COLO668 (cell line): ENCODE data around the gene ACOXL.

Experiments
- DNase-seq: peaks from one replicate; lab custom pipeline; 2025; ENCODE audit not compliant: unreplicated experiment; lab: John Stamatoyannopoulos, UW

Gene ACOXL

DNA sequence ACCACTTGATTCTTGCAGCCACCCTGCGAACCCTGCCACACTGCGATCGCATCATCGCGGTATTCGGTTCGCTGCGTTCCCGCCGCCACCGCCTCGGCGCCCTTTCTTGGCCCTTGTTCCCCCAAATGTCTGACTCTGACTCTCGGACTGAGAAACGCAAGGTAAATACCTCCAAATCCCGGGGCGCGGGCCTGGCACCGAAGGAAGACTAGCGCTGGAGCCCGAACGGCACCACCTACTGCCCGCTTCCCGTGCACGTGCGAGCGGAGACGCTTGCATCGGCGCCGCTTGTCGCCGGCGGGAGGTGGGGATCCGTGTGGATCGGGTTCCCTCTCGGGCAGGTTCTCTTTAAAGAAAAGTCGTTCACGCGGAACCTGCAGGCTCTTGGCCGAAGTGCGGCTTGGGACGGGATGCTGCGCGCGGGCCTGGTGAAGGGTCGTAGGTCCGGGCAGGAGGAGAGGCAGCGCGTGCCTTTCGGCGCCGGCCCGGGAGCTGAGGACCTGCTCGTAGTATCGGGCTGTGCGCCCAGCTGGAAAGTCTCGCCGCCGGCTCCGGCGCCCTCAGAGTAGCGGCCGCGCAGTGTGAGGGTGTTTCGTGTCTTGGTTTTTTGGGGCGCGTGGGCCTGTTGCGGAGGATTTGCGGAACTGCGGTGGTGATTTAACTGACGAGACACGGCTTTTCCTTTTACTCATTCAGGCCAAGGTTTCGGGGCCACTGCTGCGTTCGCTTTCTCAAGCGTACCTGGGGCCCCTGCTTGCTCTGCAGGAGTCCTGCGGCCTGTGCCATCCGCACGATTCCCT lies 388.9 kb downstream of the ACOXL start:
- DNase-seq = peak; percentile 79

DNA sequence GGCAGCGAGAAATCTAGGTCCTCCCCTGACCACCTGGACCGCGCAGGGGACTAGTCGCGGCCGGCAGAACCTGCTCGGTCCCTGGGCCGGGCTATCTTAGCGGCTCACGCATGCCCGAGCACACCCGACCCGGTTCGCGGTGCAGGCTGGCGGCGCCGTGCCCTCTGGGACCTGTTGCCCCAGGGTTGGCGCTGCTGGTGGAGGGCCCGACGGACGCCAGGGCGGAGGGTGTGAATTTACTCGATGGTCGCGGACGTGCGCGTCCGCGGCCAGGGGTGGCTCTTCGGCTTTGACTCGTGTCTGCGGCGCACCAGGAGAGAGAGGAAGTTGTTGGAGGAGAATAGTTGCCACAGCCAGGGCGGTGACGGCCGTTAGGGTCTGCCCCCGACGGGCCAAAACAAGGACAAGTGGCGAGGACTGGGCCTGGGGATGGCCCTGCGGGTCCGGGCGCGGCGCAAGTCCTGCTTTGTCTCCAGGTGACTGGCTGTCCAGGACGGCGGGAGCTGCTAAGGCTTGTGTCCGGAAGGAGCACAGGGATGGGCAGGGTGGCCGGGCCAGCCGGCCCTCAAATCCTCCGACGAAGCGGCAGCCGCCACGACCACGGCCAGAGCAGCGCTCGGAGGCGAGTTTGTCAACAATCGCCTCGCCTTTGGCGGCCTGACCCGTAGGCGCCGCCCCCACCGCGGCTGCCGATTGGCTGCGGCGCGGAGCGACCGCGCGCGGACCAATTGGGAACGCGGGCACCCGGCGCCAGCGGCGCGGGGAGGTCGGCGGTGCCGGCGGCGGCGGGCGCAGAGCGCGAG lies 389.7 kb downstream of the ACOXL start:
- peak; percentile 97 for DNase-seq

DNA sequence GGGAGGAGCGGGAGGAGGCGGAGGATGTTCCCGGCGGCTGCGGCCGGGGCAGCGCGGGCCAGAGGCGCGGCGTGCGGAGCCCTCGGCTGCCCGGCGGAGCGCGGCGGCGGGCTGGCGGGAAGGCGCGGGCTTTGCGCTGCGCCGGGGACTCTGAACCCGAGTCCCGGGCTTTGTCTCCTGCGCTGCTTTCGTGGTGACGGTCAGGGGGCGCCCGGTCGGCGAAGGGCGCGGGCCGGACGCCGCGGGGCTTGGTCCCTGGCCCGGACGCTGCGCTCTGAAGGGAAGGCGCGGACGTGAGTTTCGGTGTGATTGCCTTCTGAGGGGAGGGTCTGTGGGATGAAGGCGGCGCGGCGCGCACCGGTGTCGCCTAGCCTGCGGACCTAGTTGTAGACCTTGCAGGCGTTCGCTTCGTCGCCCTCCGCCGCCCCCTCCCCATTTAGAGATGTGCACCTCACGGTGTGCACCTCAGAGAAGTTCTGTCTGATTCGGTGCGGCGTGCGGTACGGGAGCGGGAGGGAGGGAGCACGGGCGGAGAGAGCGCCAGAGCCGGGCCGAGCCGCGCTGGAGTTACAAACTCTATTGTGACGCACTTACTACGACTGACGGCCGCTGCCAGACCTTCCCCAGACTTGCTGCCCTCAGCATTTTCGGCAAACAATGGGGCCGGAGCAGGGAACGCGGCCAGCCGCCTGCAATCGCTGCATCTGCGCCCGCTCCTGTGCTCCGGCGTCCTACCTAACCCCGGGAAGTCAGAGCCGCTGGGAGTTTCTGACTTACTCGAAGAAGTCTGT lies 390.5 kb downstream of the ACOXL start:
- peak; percentile 72 for DNase-seq

DNA sequence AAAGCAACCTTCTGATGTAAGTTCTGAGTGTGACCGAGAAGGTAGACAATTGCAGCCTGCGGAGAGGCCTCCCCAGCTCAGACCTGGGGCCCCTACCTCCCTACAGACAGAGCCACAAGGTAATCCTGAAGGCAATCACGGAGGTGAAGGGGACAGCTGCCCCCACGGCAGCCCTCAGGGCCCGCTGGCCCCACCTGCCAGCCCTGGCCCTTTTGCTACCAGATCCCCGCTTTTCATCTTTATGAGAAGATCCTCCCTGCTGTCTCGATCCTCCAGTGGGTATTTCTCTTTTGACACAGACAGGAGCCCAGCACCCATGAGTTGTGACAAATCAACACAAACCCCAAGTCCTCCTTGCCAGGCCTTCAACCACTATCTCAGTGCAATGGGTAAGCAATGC lies 391.4 kb downstream of the ACOXL start:
- DNase-seq = no peak

DNA sequence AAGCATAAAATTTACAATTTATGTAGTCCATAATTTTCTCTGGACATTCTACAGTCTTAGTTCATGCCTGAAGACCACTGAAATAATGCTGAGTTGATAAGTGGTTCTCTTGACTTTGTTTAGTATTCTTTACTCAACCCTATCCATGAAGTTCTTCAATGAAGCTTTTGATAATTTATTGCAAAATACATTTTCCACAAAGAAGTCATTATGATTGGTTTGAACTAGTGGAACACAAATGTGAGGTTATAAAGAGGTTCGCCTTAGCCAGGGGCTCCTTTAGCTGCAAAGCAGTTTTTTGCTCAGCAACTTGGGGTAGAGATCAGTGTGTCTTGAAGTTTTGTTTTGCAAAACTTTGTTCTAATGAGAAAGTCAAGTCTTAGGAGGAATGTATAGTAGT lies 394.2 kb downstream of the ACOXL start:
- DNase-seq = no peak

DNA sequence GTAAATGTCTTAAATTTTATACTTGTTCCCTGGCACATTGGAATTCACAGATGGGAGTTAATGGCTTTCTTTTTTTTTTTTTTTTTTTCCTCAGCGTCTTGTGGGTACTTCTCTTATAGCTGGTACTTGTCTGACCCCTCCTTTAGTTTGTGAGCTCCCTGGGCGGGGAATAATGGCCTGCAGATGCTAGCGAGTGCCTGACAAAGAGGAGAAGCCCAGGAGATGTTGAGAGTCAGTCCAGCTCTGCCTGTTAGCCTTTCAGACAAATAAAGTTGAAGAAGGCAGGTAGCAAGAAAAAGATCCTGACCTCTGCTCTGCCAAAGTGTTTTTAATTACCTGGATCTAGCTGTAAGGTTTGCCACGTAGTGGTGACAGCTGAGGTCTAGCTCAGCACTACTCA lies 395.0 kb downstream of the ACOXL start:
- no peak for DNase-seq

DNA sequence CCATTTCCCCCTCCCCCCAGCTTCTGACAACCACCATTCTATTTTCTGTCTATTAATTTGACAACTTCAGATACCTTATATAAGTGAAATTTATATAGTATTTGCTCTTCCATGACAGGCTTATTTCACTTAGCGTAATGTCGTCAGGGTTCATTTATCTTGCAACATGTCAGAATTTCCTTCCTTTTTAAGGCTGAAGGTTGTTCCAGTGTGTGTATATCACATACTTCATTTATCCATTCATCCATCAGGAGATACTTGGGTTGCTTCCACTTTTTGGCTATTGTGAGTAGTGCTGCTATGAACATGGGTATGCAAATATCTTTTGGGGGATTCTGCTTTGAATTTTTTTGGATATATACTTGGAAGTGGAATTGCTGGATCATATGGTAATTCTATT lies 395.7 kb downstream of the ACOXL start:
- DNase-seq = no peak

DNA sequence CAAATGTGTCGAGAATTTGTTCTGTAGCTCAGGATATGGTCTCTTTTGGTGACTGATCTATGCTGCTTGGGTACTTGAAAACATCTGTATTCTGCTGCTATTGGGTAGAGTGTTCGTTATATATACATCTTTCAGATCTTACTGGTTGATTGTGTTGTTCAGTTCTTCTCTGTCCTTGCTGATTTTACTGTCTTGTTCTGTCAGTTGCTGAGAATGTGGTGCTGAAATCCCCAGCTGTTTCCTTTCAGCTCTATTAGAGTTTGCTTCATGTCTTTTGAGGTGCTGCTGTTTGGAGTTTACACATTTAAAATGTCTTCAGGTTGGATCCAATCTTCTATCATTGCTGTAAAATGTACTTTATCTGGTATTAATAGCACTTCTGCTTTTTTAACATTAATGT lies 401.2 kb downstream of the ACOXL start:
- no peak for DNase-seq

DNA sequence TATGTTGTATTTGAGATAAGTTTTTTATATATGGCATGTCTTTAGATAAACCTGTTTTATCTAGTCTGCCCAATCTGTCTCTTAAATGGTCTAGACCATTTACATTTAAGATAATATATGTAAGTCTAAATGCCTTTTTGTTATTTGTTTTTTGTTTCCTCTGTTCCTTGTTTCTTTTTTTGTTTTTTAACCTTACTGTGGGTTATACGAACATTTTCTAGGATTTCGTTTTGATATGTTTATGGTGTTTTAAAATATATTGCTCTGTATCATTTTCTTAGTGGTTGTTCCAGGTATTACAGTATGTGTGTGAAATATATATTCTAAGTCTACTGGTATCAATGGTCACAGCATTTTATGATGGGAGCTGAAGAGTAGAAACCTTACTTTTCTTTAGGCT lies 401.7 kb downstream of the ACOXL start:
- DNase-seq = no peak

DNA sequence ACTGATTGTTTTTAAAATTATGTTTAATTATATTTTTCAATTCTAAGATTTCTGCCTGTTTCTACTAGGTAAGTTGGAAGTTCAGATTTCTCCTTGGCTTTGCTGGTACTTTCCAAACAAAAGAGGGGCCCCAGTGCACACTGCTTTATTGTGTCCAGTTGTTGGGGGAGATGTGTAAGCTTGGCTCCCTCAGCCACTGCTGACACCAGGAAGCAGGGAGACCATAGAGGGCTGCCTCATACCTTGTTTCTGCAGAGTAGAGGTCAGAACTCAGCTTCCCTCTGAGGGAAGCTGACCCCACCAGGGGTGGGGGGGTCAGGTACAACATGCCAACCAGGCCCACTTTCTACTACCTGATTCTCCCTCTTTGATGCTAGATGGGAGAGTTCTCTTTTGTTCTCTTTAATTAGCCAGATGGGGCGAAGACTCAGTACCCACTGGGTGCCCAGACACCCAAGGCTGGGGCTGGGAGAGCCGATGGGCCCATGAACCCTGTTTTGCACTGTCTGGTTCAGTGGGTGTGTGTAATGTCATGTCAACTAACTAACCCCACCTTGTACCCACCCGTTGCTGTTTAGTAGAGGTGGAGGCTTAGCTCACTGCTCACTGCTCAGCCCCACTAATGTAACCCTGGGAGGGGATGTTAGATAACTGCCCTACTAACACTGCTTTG lies 403.0 kb downstream of the ACOXL start:
- DNase-seq = no peak

DNA sequence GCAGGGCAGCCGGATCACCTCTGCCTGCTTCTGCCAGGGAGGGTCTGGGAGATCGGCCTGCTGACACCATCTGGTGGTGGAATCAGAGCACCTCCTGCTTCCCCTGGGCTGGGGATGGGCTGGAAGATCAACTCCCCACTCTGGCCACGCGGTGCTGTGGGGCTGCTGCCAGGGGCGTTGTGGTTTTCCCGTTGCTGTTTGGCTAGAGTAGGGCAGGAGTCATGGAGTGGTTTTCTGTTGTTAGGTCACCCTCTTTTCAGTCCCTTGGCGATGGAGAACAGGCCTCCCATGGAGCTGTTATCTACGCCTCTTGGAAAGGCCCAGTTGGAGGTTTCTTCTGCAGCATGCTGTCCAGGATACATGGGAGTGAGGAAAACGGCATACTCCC lies 403.5 kb downstream of the ACOXL start:
- DNase-seq = peak; percentile 19

DNA sequence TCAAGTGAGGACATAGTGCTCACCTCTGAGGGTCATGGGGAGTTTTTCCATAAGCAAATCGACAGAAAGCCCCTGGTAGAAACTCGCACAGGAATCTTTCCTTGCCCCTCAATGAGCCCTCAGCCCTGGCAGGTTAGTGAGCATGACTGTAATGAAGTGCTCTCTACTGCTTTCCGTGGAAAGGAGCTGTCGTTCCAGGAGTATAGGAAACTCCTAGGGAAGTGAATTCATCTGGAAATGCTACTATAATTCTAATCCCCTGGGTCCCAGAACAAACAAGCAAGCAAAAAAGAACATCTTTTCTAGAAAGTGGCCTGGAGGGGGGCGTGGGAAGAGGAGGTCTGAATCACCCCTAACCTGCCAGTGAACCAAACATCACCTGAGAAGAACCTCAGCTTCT lies 406.5 kb downstream of the ACOXL start:
- no peak for DNase-seq

DNA sequence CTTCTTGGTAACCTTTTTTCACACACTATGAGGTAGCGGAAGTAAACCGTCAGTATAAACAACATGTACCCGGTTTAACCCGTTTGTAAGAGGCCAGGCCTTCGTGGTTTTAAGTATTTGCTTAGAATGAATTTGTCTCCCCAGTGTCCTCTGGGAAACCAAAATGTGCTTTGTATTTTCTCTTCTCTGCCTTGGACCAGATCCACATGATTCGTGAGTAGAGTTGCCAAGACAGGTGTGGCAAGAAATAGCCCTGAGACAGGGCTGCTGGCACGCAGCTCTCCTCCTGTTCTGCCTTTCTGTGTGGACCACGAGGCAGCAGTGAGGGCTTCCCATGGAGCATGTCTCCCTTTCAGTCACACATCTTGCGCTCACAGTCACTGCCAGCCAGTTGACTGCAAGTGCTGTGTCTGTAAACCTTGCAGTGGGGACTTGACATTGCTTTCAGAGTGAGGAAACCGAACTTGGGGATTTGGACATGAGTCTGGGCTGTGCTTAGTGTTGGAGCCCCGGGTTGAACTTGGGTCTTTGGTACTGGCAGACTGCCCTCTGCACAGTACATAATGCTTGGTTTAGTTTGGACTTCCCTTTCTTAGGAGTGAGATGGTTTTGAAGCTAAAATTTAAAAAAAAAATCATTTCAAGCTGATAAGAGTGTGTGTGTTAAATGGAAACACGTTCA lies 407.4 kb downstream of the ACOXL start:
- no peak for DNase-seq

DNA sequence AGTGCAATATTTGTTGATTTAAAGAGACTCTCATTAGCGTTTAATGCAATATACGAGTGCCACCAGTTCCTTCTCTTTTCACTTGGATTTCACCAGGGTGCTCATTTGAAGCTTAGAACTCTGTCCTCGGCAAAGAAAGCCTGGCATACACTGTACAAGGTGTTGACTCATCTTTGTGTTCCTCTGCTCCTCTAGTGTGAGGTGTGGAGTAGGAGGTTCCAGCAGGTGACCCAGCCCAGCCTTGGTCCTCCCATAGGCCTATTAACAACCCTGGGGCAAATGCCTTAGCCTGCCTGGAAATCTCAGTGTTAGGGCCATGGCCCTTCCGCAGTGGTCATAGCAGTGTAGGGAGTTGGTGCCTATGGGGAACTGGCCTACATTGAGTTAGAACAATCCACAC lies 408.4 kb downstream of the ACOXL start:
- no peak for DNase-seq

DNA sequence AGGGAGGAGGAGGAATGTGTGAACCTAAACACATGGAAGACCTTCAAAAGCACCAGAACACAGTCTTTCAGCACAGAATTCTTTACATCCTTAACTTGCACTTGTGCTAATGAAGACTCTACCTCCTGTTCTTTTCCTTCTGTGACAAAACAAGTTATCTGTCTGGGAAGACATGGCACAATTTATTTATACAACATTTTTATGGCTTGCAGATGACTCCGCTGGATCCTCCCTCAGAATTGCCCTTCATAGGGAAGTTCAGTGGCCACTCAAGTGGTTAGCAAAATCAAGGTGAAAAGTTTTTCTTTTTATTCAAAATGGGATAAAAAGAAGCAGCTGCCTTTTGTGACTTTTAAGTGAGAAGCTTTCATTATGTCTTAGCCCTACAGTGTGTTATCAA lies 409.7 kb downstream of the ACOXL start:
- no peak for DNase-seq

DNA sequence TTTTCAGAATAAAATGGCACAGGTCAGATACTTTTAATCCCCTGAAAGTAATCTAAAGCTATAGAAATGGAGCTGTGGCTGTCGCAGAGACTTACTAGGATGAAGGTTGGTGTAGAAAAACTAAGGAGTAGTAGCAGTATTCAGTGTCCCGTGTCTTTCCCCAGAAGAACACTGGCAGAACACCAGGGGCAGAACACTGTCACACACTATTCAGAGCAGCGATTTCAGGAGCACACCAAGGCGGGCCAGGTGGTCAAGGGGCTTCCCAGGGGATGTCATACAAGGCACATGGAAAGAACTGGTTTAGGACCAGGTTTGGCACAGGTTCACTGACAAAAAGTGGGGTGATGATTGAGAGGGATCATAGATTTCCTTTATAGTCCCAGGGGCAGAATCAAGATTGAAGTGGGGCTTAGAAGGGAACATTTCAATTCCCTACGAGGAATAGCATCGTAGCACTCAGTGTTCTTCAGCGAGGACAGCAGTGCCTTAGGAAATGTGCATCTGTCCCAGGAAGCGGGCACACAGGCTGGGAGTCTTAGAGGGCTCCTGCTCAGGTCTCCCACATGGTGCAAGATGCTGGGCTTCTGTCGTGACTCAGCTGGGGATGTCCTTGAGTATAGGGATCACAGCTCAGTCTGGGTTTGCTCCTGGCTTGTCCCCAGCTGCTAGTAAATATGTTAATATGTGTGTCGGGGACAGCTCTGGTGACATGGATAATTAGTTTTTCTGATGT lies 410.9 kb downstream of the ACOXL start:
- DNase-seq = no peak

DNA sequence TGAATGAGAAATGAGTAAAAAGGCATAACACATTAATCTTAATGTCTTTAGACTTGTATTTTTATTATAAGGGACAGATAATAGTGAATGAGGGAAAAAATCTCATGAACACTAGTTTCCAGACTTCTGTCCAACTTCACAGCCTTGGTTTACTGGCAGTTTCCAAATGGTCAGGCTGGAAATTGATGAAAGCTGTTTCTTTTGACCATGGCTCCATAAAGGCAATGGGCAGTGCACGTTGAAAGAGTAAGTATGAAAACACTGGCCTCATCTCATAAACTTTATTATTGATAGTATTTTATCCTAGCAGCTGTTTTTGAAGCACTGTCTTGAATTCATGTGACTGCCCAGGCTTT lies 411.4 kb downstream of the ACOXL start:
- no peak for DNase-seq

DNA sequence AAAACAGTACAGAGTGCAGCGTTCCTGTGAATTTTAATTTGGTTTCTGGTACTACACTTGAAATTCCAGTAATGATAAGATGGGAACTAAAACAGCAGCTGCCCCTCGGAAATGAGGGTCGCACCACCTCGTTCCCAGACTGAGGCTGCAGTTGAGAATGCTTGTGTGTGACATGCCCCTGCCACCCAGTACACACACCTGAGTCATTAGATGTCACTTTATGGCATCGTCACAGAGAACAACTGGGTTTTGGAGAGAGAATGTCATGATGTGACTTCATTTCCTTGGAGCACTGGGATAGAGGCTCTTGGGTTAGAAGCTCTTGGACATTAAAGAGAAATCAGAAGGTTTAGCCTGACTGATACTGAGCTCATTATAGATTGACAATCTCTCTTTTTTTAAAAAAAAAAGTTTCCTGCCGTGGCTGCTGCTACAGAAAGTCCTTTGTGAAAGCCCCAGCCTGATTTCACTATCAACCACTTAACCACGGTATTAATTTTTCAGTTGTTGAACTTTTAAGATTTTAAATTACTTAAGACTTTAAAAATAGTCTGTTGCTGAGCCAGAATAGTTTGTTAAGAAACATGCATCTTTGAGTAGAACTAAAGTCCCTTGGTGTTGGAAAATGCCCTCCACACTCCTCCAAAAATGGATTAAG lies 412.9 kb downstream of the ACOXL start:
- no peak for DNase-seq

DNA sequence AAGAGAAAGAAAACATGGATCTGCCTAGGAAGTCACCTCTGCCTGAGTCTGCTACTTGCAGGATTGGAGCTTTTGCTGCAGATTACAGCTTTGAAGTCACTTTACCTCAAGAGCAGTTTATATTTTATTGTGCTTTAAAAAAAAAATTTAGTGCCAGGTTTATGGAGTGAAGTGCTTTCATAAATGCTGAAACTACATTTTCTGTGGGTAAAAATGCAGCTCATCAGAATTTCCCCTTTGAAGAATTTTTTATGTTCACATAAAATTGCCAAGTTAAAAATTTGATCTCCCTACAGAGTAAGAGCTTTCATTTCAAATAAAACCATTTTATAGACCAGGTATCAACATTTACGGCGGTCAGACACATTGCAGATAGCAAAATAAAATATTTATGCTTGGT lies 413.6 kb downstream of the ACOXL start:
- DNase-seq = no peak
